WI38 (cell line): ENCODE data around the gene MARCHF10.
"Not testable (repeated sequence)": the region's sequence is repeated elsewhere in the genome, so short reads cannot be mapped to it uniquely, and the experiment has no call there.

Source experiments
- H3K4me3 ChIP-seq: 2 replicates; pipeline ENCODE4 v1.5.1; 2011; ENCODE audit warnings: low read depth, mild to moderate bottlenecking, control low read depth, low read length
- CTCF ChIP-seq: IDR thresholded peaks from 2 replicates; pipeline ENCODE4 v1.5.1; 2012; ENCODE audit warnings: low read depth, mild to moderate bottlenecking, control low read depth, low read length

MARCHF10 gene

GRCh38 chr17:62792447-62792800, 15.7 kb downstream of the MARCHF10 start:
- no peak overlapping the region for H3K4me3 ChIP-seq
- no peak for TF ChIP-seq CTCF

- no peak for TF ChIP-seq CTCF
- H3K4me3 ChIP-seq = peak overlapping the region; percentile 44
Observed at GRCh38 chr17:62791767-62792446, 16.2 kb downstream of the MARCHF10 start.

- TF ChIP-seq CTCF = no peak
- peak overlapping the region; percentile 44 for H3K4me3 ChIP-seq
Observed at GRCh38 chr17:62791235-62791734, 16.8 kb downstream of the MARCHF10 start.

GRCh38 chr17:62790564-62790986, 17.5 kb downstream of the MARCHF10 start:
- H3K4me3 ChIP-seq = peak overlapping the region; percentile 14
- TF ChIP-seq CTCF = no peak

GRCh38 chr17:62787366-62787765, 20.7 kb downstream of the MARCHF10 start:
- H3K4me3 ChIP-seq = no peak overlapping the region
- TF ChIP-seq CTCF = no peak

- TF ChIP-seq CTCF = no peak
- no peak overlapping the region for H3K4me3 ChIP-seq
Observed at GRCh38 chr17:62786646-62787045, 21.5 kb downstream of the MARCHF10 start.

- not testable (repeated sequence) for H3K4me3 ChIP-seq
Observed at GRCh38 chr17:62785983-62786382, 22.1 kb downstream of the MARCHF10 start.
